Epithelial cell of proximal tubule (primary cell): Measurements from ENCODE around the gene GALNT12. TPM values are rescaled to one million over a fixed set of nuclear protein-coding genes. Genes with fewer than 3 reads are reported as not detected.
A peak's percentile ranks its signal among the peaks of the same experiment; 100 is the strongest.

Source experiments
- DNase-seq: peaks from one replicate; pipeline ENCODE4 v3.0.0-alpha.2; 2011; ENCODE audit warnings: low read depth
- H3K4me3 ChIP-seq: 2 replicates; pipeline ENCODE4 v1.5.1; 2011; ENCODE audit warnings: low read depth, mild to moderate bottlenecking, low read length
- CTCF ChIP-seq: conservative IDR thresholded peaks from 2 replicates; pipeline ENCODE4 v1.5.1; 2012; ENCODE audit warnings: low read depth, mild to moderate bottlenecking, low read length
- total RNA-seq: library from RNA; depleted of rRNA; stranded (reverse); fragments of >200 nt; gene quantifications from 2 replicates; pipeline ENCODE4 v1.2.3, GENCODE V29; 2015

GALNT12 gene
- total RNA-seq, 1 donor from 2014 or later = 19.5 TPM

- TF ChIP-seq CTCF = no peak
- DNase-seq = no peak
- peak overlapping the region; percentile 71 for H3K4me3 ChIP-seq
These were observed 1.4 kb downstream of the GALNT12 start for GRCh38 chr9:98808875-98809274.

- no peak overlapping the region for H3K4me3 ChIP-seq
- DNase-seq = no peak
- TF ChIP-seq CTCF = no peak
These were observed 2.0 kb downstream of the GALNT12 start for GRCh38 chr9:98809311-98810101.

- no peak for DNase-seq
- H3K4me3 ChIP-seq = no peak overlapping the region
- no peak for TF ChIP-seq CTCF
These were observed 2.8 kb downstream of the GALNT12 start for GRCh38 chr9:98810102-98810842.

GRCh38 chr9:98811051-98811650, 3.7 kb downstream of the GALNT12 start:
- TF ChIP-seq CTCF = no peak
- DNase-seq = peak; percentile 55
- H3K4me3 ChIP-seq = no peak overlapping the region

- no peak overlapping the region for H3K4me3 ChIP-seq
- no peak for TF ChIP-seq CTCF
- no peak for DNase-seq
These were observed 8.0 kb downstream of the GALNT12 start for GRCh38 chr9:98815391-98815951.

- no peak overlapping the region for H3K4me3 ChIP-seq
- DNase-seq = no peak
- TF ChIP-seq CTCF = no peak
These were observed 11.3 kb downstream of the GALNT12 start for GRCh38 chr9:98818764-98819163.
